KMS-11 (cell line): Measurements from ENCODE around the gene KIF26A.

Experiments
- H2AFZ ChIP-seq: fragments of 200-600 bp; sonication (generic); 2 replicates; pipeline ENCODE4 v1.6.1; 2016; ENCODE audit warnings: antibody characterized with exemption, mixed run types, low read depth
- H3K27ac ChIP-seq: fragments of 200-600 bp; sonication (generic); 2 replicates; pipeline ENCODE4 v1.6.1; 2016; ENCODE audit warnings: mild to moderate bottlenecking, mixed run types
- H3K27me3 ChIP-seq: fragments of 200-600 bp; sonication (generic); 2 replicates; pipeline ENCODE4 v1.6.1; 2017; ENCODE audit warnings: mild to moderate bottlenecking, low read depth, mixed run types, moderate library complexity; ENCODE audit not compliant: insufficient read depth
- H3K36me3 ChIP-seq: fragments of 200-600 bp; sonication (generic); 2 replicates; pipeline ENCODE4 v1.6.1; 2017; ENCODE audit warnings: mild to moderate bottlenecking, mixed run types; ENCODE audit not compliant: insufficient read depth
- H3K4me1 ChIP-seq: fragments of 200-600 bp; sonication (generic); 2 replicates; pipeline ENCODE4 v1.6.1; 2016; ENCODE audit warnings: mild to moderate bottlenecking, low read depth, mixed run types; ENCODE audit not compliant: poor library complexity, severe bottlenecking
- H3K4me2 ChIP-seq: fragments of 200-600 bp; sonication (generic); 2 replicates; pipeline ENCODE4 v1.7.0; 2016; ENCODE audit warnings: mild to moderate bottlenecking, mixed run types
- H3K4me3 ChIP-seq: fragments of 200-600 bp; sonication (generic); IDR thresholded peaks from 2 replicates; pipeline ENCODE4 v1.6.1; 2017; ENCODE audit warnings: low read depth, low read length, mixed read lengths; ENCODE audit not compliant: insufficient read depth
- H3K79me2 ChIP-seq: fragments of 200-600 bp; sonication (generic); 2 replicates; pipeline ENCODE4 v1.6.1; 2016; ENCODE audit warnings: low read depth, mixed run types; ENCODE audit not compliant: insufficient read depth
- H3K9ac ChIP-seq: fragments of 200-600 bp; sonication (generic); 2 replicates; pipeline ENCODE4 v1.6.1; 2016; ENCODE audit warnings: mild to moderate bottlenecking, mixed run types
- H4K20me1 ChIP-seq: fragments of 200-600 bp; sonication (generic); 2 replicates; pipeline ENCODE4 v1.6.1; 2016; ENCODE audit warnings: mild to moderate bottlenecking, mixed run types; ENCODE audit not compliant: insufficient read depth
- CTCF ChIP-seq: fragments of 200-600 bp; sonication (generic); conservative IDR thresholded peaks from 2 replicates; pipeline ENCODE4 v1.6.1; 2017; ENCODE audit warnings: low read depth, mild to moderate bottlenecking, antibody characterized with exemption, low read length, moderate library complexity, mixed read lengths

The KIF26A gene

GRCh38 chr14:104227806-104228205 is 89.4 kb downstream of the KIF26A start:
- Histone ChIP-seq H2AFZ (no peak overlapping the region), H3K4me1 (no peaks in the 10 kb centered on the region), H3K79me2 (no peaks in the 10 kb centered on the region), H4K20me1 (no peaks in the 10 kb centered on the region), H3K4me2 (no peak overlapping the region), H3K27me3 (no peaks in the 10 kb centered on the region), H3K9ac (no peak overlapping the region), H3K27ac (no peak overlapping the region), H3K36me3 (no peaks in the 10 kb centered on the region), H3K4me3 (no peak overlapping the region)
- no peak for TF ChIP-seq CTCF

- H3K27ac ChIP-seq: no peak overlapping the region
- H3K36me3 ChIP-seq: no peaks in the 10 kb centered on the region
- H3K27me3 ChIP-seq: no peaks in the 10 kb centered on the region
- H3K9ac ChIP-seq: no peak overlapping the region
- H3K4me1 ChIP-seq: no peaks in the 10 kb centered on the region
- H3K4me3 ChIP-seq: no peak overlapping the region
- no peak overlapping the region for H2AFZ ChIP-seq
- H4K20me1 ChIP-seq: no peaks in the 10 kb centered on the region
- TF ChIP-seq CTCF: no peak
- H3K4me2 ChIP-seq: no peak overlapping the region
- no peaks in the 10 kb centered on the region for H3K79me2 ChIP-seq
Observed at GRCh38 chr14:104228221-104228620, 89.8 kb downstream of the KIF26A start.

GRCh38 chr14:104228716-104229533 is 90.5 kb downstream of the KIF26A start:
- H4K20me1 ChIP-seq: no peaks in the 10 kb centered on the region
- no peaks in the 10 kb centered on the region for H3K4me1 ChIP-seq
- H3K27me3 ChIP-seq: no peaks in the 10 kb centered on the region
- H3K4me3 ChIP-seq: no peak overlapping the region
- TF ChIP-seq CTCF: no peak
- H2AFZ ChIP-seq: no peak overlapping the region
- no peak overlapping the region for H3K27ac ChIP-seq
- no peaks in the 10 kb centered on the region for H3K79me2 ChIP-seq
- no peak overlapping the region for H3K9ac ChIP-seq
- H3K4me2 ChIP-seq: no peak overlapping the region
- no peaks in the 10 kb centered on the region for H3K36me3 ChIP-seq

- no peak overlapping the region for H3K27ac ChIP-seq
- no peaks in the 10 kb centered on the region for H3K36me3 ChIP-seq
- TF ChIP-seq CTCF: no peak
- H2AFZ ChIP-seq: no peak overlapping the region
- no peak overlapping the region for H3K4me2 ChIP-seq
- H3K27me3 ChIP-seq: no peaks in the 10 kb centered on the region
- H3K4me3 ChIP-seq: no peak overlapping the region
- no peaks in the 10 kb centered on the region for H3K79me2 ChIP-seq
- no peak overlapping the region for H3K9ac ChIP-seq
- no peaks in the 10 kb centered on the region for H4K20me1 ChIP-seq
- H3K4me1 ChIP-seq: no peaks in the 10 kb centered on the region
Observed at GRCh38 chr14:104229534-104230055, 91.2 kb downstream of the KIF26A start.
